K562 (cell line): ENCODE data around the gene ZNF565. TPM values are rescaled to one million over a fixed set of nuclear protein-coding genes. Genes with fewer than 3 reads are reported as not detected.

Experiments
- ATAC-seq: fragments of 200-7000 bp; cut with Tn5 transposase; 3 replicates; pipeline ENCODE4 v1.9.1; 2020; ENCODE audit warnings: moderate library complexity
- BruUV-seq: library from RNA; stranded (reverse); fragments of 400-500 nt; replicated peaks from 2 replicates; lab custom pipeline; 2021; lab: Mats Ljungman, UMichigan
- CTCF ChIA-PET: fragments of 300-600 bp; formaldehyde crosslinking; extraction: SDS; loops from one replicate; lab custom pipeline; 2021; ENCODE audit warnings: low intra/inter-chr PET ratio; lab: Yijun Ruan, JAX
- POLR2A ChIA-PET: fragments of 300-600, 350-650 bp; sonication (Branson Sonifier 250); formaldehyde crosslinking; extraction: SDS; loops from one replicate; lab custom pipeline; 2021; ENCODE audit warnings: antibody characterized with exemption, inconsistent platforms; lab: Yijun Ruan, JAX
- DNase-seq, 4 experiments: peaks; one replicate each; pipeline versions ENCODE4 v3.0.0 to v3.0.0-alpha.2; 2011 to 2018; ENCODE audit warnings: low spot score in 3 of 4, mixed read lengths in 3 of 4; ENCODE audit errors: extremely low read depth in 1 of 4
- FAIRE-seq: peaks from 2 replicates; lab custom pipeline; 2011; peaks lifted over from hg19 to GRCh38; lab: Jason Lieb, UNC
- H2AFZ ChIP-seq: 2 replicates; pipeline ENCODE4 v1.6.0; 2011; ENCODE audit warnings: low read depth, low read length, control low read depth, inconsistent platforms
- H3K27ac ChIP-seq: fragments of 200-600 bp; 3 replicates; pipeline ENCODE4 v1.8.0; 2011; ENCODE audit warnings: low read depth, mild to moderate bottlenecking, control low read depth, inconsistent platforms, low read length, moderate library complexity, mixed read lengths; ENCODE audit errors: extremely low read depth
- H3K27me3 ChIP-seq, 2 experiments: fragments of 300-600 bp in 1 of 2; 2 replicates in 1 of 2; 3 replicates in 1 of 2; pipeline versions ENCODE4 v1.6.0 to v1.8.0; 2011; ENCODE audit warnings: inconsistent platforms in 2 of 2, low read length in 2 of 2, mild to moderate bottlenecking in 1 of 2, mixed read lengths in 1 of 2, moderate library complexity in 1 of 2; ENCODE audit not compliant: control insufficient read depth in 2 of 2, insufficient read depth in 2 of 2
- H3K36me3 ChIP-seq: fragments of 300-600 bp; 3 replicates; pipeline ENCODE4 v1.8.0; 2011; ENCODE audit warnings: mild to moderate bottlenecking, low read length, inconsistent platforms; ENCODE audit not compliant: control insufficient read depth, insufficient read depth
- H3K4me1 ChIP-seq, 2 experiments: fragments of 200-600 bp in 1 of 2; replicated peaks in 1 of 2; 2 replicates in 1 of 2; 3 replicates in 1 of 2; pipeline versions ENCODE4 v1.5.1 to v1.8.0; 2011; ENCODE audit warnings: inconsistent platforms in 2 of 2, low read length in 2 of 2, mild to moderate bottlenecking in 1 of 2, mixed read lengths in 1 of 2, moderate library complexity in 1 of 2; ENCODE audit not compliant: control insufficient read depth in 2 of 2, insufficient read depth in 2 of 2
- H3K4me2 ChIP-seq: 2 replicates; pipeline ENCODE4 v1.6.1; 2011; ENCODE audit warnings: low read length, control low read depth, inconsistent platforms, mixed read lengths; ENCODE audit not compliant: insufficient read depth
- H3K4me3 ChIP-seq: fragments of 200-600 bp; sonication (generic), shearing (Covaris generic); 2 replicates; pipeline ENCODE4 v1.5.1; 2016; ENCODE audit warnings: control low read depth, inconsistent platforms
- H3K79me2 ChIP-seq: fragments of 200-600 bp; 3 replicates; pipeline ENCODE4 v1.8.0; 2011; ENCODE audit warnings: low read length, inconsistent platforms; ENCODE audit not compliant: control insufficient read depth, insufficient read depth
- H3K9ac ChIP-seq, 2 experiments: 2 replicates each; pipeline versions ENCODE4 v1.6.0 to v1.6.1; 2011; ENCODE audit warnings: low read depth in 2 of 2, low read length in 2 of 2, control low read depth in 1 of 2, inconsistent platforms in 1 of 2, mild to moderate bottlenecking in 1 of 2, mixed read lengths in 1 of 2; ENCODE audit not compliant: insufficient read depth in 1 of 2
- H3K9me1 ChIP-seq: one replicate; pipeline ENCODE4 v1.6.0; 2011; ENCODE audit warnings: inconsistent platforms, mild to moderate bottlenecking, low read length, moderate library complexity; ENCODE audit not compliant: control insufficient read depth, insufficient read depth
- H3K9me3 ChIP-seq: replicated peaks from 2 replicates; pipeline ENCODE4 v1.5.1; 2011; ENCODE audit warnings: low read depth, low read length, inconsistent platforms; ENCODE audit not compliant: control insufficient read depth, insufficient read depth
- H4K20me1 ChIP-seq: replicated peaks from 2 replicates; pipeline ENCODE4 v1.6.1; 2011; ENCODE audit warnings: low read length, inconsistent platforms, mixed read lengths; ENCODE audit not compliant: control insufficient read depth, insufficient read depth
- ARNT ChIP-seq, 2 experiments: fragments of 450-650 bp; IDR thresholded peaks; 2 replicates each; pipeline ENCODE4 v1.6.1; 2016; ENCODE audit warnings: mild to moderate bottlenecking in 1 of 2
- CBFA2T3 ChIP-seq: fragments of 450-650 bp; IDR thresholded peaks from 2 replicates; pipeline ENCODE4 v1.6.1; 2017
- CC2D1A ChIP-seq: fragments of 450-650 bp; IDR thresholded peaks from 2 replicates; pipeline ENCODE4 v1.6.1; 2017; ENCODE audit warnings: mild to moderate bottlenecking
- KLF13 ChIP-seq: fragments of 450-650 bp; IDR thresholded peaks from 2 replicates; pipeline ENCODE4 v1.6.1; 2016; ENCODE audit warnings: missing genetic modification characterization, low read depth, mild to moderate bottlenecking, missing compliant biosample characterization, moderate library complexity, borderline replicate concordance
- MTA1 ChIP-seq: fragments of 450-650 bp; IDR thresholded peaks from 2 replicates; pipeline ENCODE4 v1.6.1; 2017; ENCODE audit warnings: borderline replicate concordance
- NUFIP1 ChIP-seq: fragments of 450-650 bp; IDR thresholded peaks from 2 replicates; pipeline ENCODE4 v1.6.1; 2018; ENCODE audit not compliant: partially characterized antibody
- PHF8 ChIP-seq: fragments of 200-600 bp; sonication (generic); IDR thresholded peaks from 2 replicates; pipeline ENCODE4 v1.6.1; 2012; ENCODE audit warnings: mixed run types, mild to moderate bottlenecking, inconsistent platforms, low read length, moderate library complexity, borderline replicate concordance
- RNF2 ChIP-seq: sonication (generic); IDR thresholded peaks from 2 replicates; pipeline ENCODE4 v1.6.1; 2016
- SREBF1 ChIP-seq: fragments of 150-350 bp; IDR thresholded peaks from 2 replicates; pipeline ENCODE4 v1.6.1; 2014; ENCODE audit warnings: antibody characterized with exemption, low read depth, low read length, borderline replicate concordance
- WGBS: fragments of 100-300 bp; shearing (Covaris generic); methylation state at CpG from one replicate; pipeline ENCODE4 v1.1.6; 2016; ENCODE audit warnings: low coverage, mixed read lengths; ENCODE audit not compliant: insufficient coverage; ENCODE audit errors: missing lambda C conversion rate; 5-methylcytosine and 5-hydroxymethylcytosine counted together
- in situ Hi-C: fragments of 300-500 bp; cut with MboI; formaldehyde crosslinking; loops from 4 replicates; pipeline ENCODE4 v1.15.0; 2018; ENCODE audit warnings: inconsistent platforms, mixed read lengths
- intact Hi-C: fragments of 100-400 bp; cut with micrococcal nuclease; formaldehyde crosslinking; loops from 2 replicates; pipeline ENCODE4 v1.14.2; 2022
- polyA plus RNA-seq, 8 experiments: library from polyadenylated mRNA; depleted of rRNA in 4 of 8; stranded (reverse) in 5 of 8; unstranded in 3 of 8; fragments of >200 nt; fragmentation: Nextera tagmentation in 2 of 8; fragmentation: Illumina TruSeq in 1 of 8; extraction: Ambion mirVana in 2 of 8; extraction: Trizol in 1 of 8; gene quantifications; 2 replicates each; pipeline versions ENCODE4 v1.2.1 to v1.2.3, GENCODE V29; 2011 to 2014; ENCODE audit warnings: inconsistent platforms in 1 of 8, missing spikeins in 1 of 8
- total RNA-seq, 7 experiments: library from RNA; depleted of rRNA in 6 of 7; stranded (reverse); fragments of >200 nt in 6 of 7; fragmentation: Illumina TruSeq in 2 of 7; extraction: Trizol in 2 of 7; gene quantifications; 2 replicates each; pipeline versions ENCODE4 v1.2.1 to v1.2.3, GENCODE V29; 2011 to 2021; ENCODE audit warnings: low replicate concordance in 1 of 7
- TF ChIP-seq, protein P1 (sequence below): IDR thresholded peaks from 3 replicates; pipeline ENCODE4 v1.6.1; 2011; ENCODE audit warnings: borderline replicate concordance, mild to moderate bottlenecking; ENCODE audit not compliant: insufficient read length, insufficient read depth
- TF ChIP-seq, protein P2 (sequence below): fragments of 450-650 bp; formaldehyde crosslinking; conservative IDR thresholded peaks from 2 replicates; pipeline ENCODE4 v1.4.0; 2022; ENCODE audit warnings: mild to moderate bottlenecking, missing genetic modification characterization

The ZNF565 gene
- total and polyA plus RNA-seq, 9 of the 15 experiments (the other 6 are each of a cell fraction or from before 2014, with no cell fraction given): 1.3 to 3.2 (median 2.6) TPM

DNA sequence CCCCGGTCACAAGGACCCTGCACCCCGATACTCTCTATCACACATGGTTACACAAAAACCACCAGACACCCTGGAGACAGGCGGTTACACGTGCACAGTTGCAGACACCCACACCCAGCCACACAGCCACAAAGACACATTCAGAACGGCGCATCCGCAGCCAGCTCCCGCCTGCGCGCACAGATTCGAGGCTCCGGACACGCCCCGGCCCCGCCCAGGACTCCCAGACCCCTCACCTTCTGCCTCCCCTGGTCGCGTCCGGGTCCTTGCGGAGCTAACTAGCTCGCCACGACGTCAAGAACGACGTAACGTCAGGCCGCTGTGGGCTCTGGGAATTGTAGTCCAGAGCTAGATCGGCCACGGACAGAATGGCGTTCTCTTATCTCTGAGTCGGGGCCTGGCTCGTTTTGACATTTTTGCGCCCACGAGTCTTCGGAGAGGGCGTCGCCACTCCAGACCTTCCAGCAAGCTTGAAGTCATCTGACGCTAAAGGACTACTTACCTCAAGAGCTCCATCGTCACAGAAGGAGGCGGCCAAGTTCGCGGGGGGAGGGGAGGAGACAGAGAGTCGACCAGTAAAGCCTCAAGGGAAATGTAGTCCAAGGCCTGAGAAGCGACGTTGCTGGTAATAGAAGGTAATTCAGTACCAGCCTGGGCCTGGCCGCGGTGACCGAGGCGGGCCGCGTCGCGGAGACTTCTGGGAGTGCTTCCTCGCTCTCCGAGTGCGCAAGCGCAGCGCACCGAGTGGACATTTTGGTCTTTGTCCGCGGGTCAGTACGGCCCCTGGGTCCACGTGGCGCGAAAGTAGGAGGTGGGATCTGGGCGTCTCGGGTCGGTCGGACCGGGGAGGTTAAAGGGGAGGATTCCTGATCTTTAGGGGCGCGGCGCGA lies at the start of gene ZNF565, which contains the start of gene ZNF146 (continued):
- TF ChIP-seq, protein P1, sequence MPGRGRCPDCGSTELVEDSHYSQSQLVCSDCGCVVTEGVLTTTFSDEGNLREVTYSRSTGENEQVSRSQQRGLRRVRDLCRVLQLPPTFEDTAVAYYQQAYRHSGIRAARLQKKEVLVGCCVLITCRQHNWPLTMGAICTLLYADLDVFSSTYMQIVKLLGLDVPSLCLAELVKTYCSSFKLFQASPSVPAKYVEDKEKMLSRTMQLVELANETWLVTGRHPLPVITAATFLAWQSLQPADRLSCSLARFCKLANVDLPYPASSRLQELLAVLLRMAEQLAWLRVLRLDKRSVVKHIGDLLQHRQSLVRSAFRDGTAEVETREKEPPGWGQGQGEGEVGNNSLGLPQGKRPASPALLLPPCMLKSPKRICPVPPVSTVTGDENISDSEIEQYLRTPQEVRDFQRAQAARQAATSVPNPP: no peak
- peak; percentile 73 for TF ChIP-seq MTA1

DNA sequence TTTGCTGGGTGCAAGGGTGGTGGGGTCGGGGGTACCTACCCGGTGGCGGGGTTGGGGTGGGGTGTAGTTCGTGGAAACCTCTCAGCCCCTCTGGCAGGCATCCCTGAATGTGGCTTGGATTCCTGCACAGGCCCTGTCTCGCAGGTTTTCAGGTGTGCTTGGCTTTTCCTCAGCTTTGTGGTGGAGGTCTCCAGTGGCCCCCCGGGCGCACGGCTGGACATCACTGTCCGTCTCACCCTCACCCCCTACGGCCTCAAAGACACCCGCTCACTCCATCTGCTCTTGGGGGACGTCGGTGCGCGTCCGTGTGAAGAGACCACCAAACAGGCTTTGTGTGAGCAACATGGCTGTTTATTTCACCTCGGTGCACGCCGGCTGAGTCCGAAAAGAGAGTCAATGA lies 44.7 kb upstream of the ZNF565 start:
- no peak for DNase-seq
- intact Hi-C loops: no loop called here
- TF ChIP-seq CBFA2T3: no peak
- TF ChIP-seq NUFIP1: no peak
- no peak for TF ChIP-seq RNF2
- no peak for TF ChIP-seq KLF13
- no peak for TF ChIP-seq SREBF1
- TF ChIP-seq PHF8: no peak
- TF ChIP-seq ARNT (IDR thresholded peaks at IDR 0.05): no peak
- TF ChIP-seq, protein P2, sequence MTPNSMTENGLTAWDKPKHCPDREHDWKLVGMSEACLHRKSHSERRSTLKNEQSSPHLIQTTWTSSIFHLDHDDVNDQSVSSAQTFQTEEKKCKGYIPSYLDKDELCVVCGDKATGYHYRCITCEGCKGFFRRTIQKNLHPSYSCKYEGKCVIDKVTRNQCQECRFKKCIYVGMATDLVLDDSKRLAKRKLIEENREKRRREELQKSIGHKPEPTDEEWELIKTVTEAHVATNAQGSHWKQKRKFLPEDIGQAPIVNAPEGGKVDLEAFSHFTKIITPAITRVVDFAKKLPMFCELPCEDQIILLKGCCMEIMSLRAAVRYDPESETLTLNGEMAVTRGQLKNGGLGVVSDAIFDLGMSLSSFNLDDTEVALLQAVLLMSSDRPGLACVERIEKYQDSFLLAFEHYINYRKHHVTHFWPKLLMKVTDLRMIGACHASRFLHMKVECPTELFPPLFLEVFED (CRISPR knock-in tag): no peak
- no peak for TF ChIP-seq CC2D1A
- in situ Hi-C loops: loop anchor here (5.0 kb wide), 1 partner anchor 43 kb away; no protein-coding TSS in a partner anchor
- 23% methylated on average over 16 of the region's 20 CpGs for WGBS
- no peak overlapping the region for H3K27ac ChIP-seq
- POLR2A ChIA-PET: no interaction called here
- H3K4me1 ChIP-seq: peaks cover 0 to 13% of the 10 kb centered on the region in 2 experiments; a peak in 2 of 5 replicates
- no peak overlapping the region for H3K4me3 ChIP-seq
- FAIRE-seq: no peak
- no peak overlapping the region for H2AFZ ChIP-seq
- CTCF ChIA-PET: no interaction called here
- no peaks in the 10 kb centered on the region for H4K20me1 ChIP-seq
- ATAC-seq: no peak
- no peak overlapping the region for H3K4me2 ChIP-seq
- peaks cover 4 to 37% of the 10 kb centered on the region in 2 experiments; a peak in 3 of 5 replicates for H3K27me3 ChIP-seq
- no TSS peak for BruUV-seq
- no peaks in the 10 kb centered on the region for H3K79me2 ChIP-seq
- H3K9ac ChIP-seq: no peak overlapping the region
- H3K36me3 ChIP-seq: no peaks in the 10 kb centered on the region
- H3K9me1 ChIP-seq: no peaks in the 10 kb centered on the region
- no peaks in the 10 kb centered on the region for H3K9me3 ChIP-seq
